Neuronal stem cell (in vitro differentiated cells): Measurements from ENCODE around the gene IL1RAPL2.

Experiments used
- DNase-seq: peaks from one replicate; pipeline ENCODE4 v3.0.0-alpha.2; 2013; ENCODE audit warnings: low spot score
- H2AFZ ChIP-seq: one replicate; pipeline ENCODE4 v1.6.1; 2013; ENCODE audit warnings: mild to moderate bottlenecking, low read length, inconsistent platforms
- H2AK5ac ChIP-seq: 2 replicates; pipeline ENCODE4 v1.6.1; 2013; ENCODE audit warnings: low read depth, mild to moderate bottlenecking, inconsistent platforms, low read length, moderate library complexity, mixed read lengths
- H2BK120ac ChIP-seq: 2 replicates; pipeline ENCODE4 v1.6.1; 2013; ENCODE audit warnings: low read depth, mild to moderate bottlenecking, inconsistent platforms, low read length, moderate library complexity, mixed read lengths
- H2BK12ac ChIP-seq: one replicate; pipeline ENCODE4 v1.6.1; 2013; ENCODE audit warnings: low read length, inconsistent platforms
- H2BK15ac ChIP-seq: 2 replicates; pipeline ENCODE4 v1.6.1; 2013; ENCODE audit warnings: mild to moderate bottlenecking, low read length, inconsistent platforms, mixed read lengths
- H2BK5ac ChIP-seq: one replicate; pipeline ENCODE4 v1.6.1; 2013; ENCODE audit warnings: inconsistent platforms, mild to moderate bottlenecking, low read length, moderate library complexity
- H3K14ac ChIP-seq: one replicate; pipeline ENCODE4 v1.6.1; 2013; ENCODE audit warnings: low read length, inconsistent platforms
- H3K18ac ChIP-seq: 2 replicates; pipeline ENCODE4 v1.6.1; 2013; ENCODE audit warnings: low read length, inconsistent platforms
- H3K23ac ChIP-seq: 2 replicates; pipeline ENCODE4 v1.6.1; 2013; ENCODE audit warnings: low read depth, mild to moderate bottlenecking, mixed read lengths, low read length, inconsistent platforms; ENCODE audit not compliant: poor library complexity
- H3K27ac ChIP-seq: replicated peaks from 3 replicates; pipeline ENCODE4 v1.5.1; 2013; ENCODE audit warnings: low read length, inconsistent platforms
- H3K27me3 ChIP-seq, 3 experiments: 2 replicates each; pipeline ENCODE4 v1.6.1; 2013; ENCODE audit warnings: low read length in 3 of 3, mild to moderate bottlenecking in 2 of 3, inconsistent platforms in 1 of 3, low read depth in 1 of 3, mixed read lengths in 1 of 3, moderate library complexity in 1 of 3; ENCODE audit not compliant: control insufficient read depth in 3 of 3, insufficient read depth in 3 of 3
- H3K36me3 ChIP-seq, 2 donors: replicated peaks in 1 of 2; 2 replicates each; pipeline ENCODE4 v1.6.1; 2013; ENCODE audit warnings: low read length in 2 of 2; ENCODE audit not compliant: control insufficient read depth in 2 of 2, insufficient read depth in 2 of 2
- H3K4ac ChIP-seq: 2 replicates; pipeline ENCODE4 v1.6.1; 2013; ENCODE audit warnings: inconsistent platforms, mild to moderate bottlenecking, low read length, moderate library complexity
- H3K4me1 ChIP-seq, 2 donors: 1 replicate in 1 of 2; 2 replicates in 1 of 2; pipeline ENCODE4 v1.6.1; 2013; ENCODE audit warnings: low read length in 2 of 2, low read depth in 1 of 2; ENCODE audit not compliant: control insufficient read depth in 2 of 2, insufficient read depth in 1 of 2
- H3K4me2 ChIP-seq: one replicate; pipeline ENCODE4 v1.6.1; 2013; ENCODE audit warnings: mild to moderate bottlenecking, low read length, inconsistent platforms; ENCODE audit not compliant: insufficient read depth, poor library complexity, severe bottlenecking
- H3K4me3 ChIP-seq, 2 donors: 2 replicates each; pipeline ENCODE4 v1.5.1; 2013; ENCODE audit warnings: low read length in 2 of 2, mild to moderate bottlenecking in 2 of 2, inconsistent platforms in 1 of 2, moderate library complexity in 1 of 2
- H3K79me1 ChIP-seq: one replicate; pipeline ENCODE4 v1.6.1; 2013; ENCODE audit warnings: low read depth, mild to moderate bottlenecking, inconsistent platforms, low read length, moderate library complexity
- H3K9ac ChIP-seq: one replicate; pipeline ENCODE4 v1.6.1; 2013; ENCODE audit warnings: mild to moderate bottlenecking, low read depth, low read length, inconsistent platforms; ENCODE audit not compliant: poor library complexity
- H3K9me3 ChIP-seq, 2 donors: replicated peaks in 1 of 2; 2 replicates each; pipeline versions ENCODE3 to v1.6.1; 2013; ENCODE audit warnings: low read length in 2 of 2, mild to moderate bottlenecking in 2 of 2, inconsistent platforms in 1 of 2, low read depth in 1 of 2, mixed read lengths in 1 of 2, moderate library complexity in 1 of 2; ENCODE audit not compliant: control insufficient read depth in 2 of 2, insufficient read depth in 1 of 2
- H4K8ac ChIP-seq: one replicate; pipeline ENCODE4 v1.6.1; 2013; ENCODE audit warnings: low read depth, mild to moderate bottlenecking, inconsistent platforms, low read length, moderate library complexity
- H4K91ac ChIP-seq: one replicate; pipeline ENCODE4 v1.6.1; 2013; ENCODE audit warnings: low read length, low read depth, mild to moderate bottlenecking, inconsistent platforms; ENCODE audit not compliant: poor library complexity
- WGBS, 2 donors: extraction: QIAGEN DNeasy Blood & Tissue Kit; methylation state at CpG; one replicate each; pipeline ENCODE4 v1.1.7; 2013; ENCODE audit warnings: missing lambda C conversion rate in 2 of 2, mixed read lengths in 1 of 2; ENCODE audit not compliant: insufficient read length in 2 of 2, insufficient replicate concordance in 1 of 2; ENCODE audit errors: extremely low coverage in 2 of 2; 5-methylcytosine and 5-hydroxymethylcytosine counted together

IL1RAPL2 gene

DNA sequence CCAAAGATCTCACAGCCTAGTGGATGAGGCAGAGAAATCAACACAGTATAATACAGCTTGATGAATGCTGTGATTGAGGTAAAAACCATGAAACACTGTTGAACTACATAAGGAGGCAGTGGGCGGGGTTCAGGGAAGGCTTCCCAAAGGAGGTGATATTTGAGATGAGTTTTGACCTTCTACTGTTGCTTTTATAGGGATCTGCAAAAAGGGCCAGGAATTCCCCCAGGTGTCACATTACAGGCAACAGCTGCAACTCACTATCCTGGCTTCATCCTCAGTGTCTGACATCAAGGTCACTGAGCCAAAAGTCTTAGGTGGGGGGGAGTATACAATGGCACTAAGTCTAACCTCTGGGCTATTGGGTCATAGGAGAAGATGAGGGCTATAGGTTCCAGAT, 1070.7 kb downstream of the IL1RAPL2 start:
- no peak overlapping the region for H4K91ac ChIP-seq
- no peak overlapping the region for H2BK5ac ChIP-seq
- no peak overlapping the region for H2BK120ac ChIP-seq
- peaks cover 0 to 3% (median 0%) of the 10 kb centered on the region in 3 experiments for H3K27me3 ChIP-seq
- no peak overlapping the region for H3K4me2 ChIP-seq
- DNase-seq, result no peak
- H3K36me3 ChIP-seq, result no peaks in the 10 kb centered on the region
- H2BK15ac ChIP-seq, result no peak overlapping the region
- H3K4me1 ChIP-seq, result peaks cover 0 to 2% of the 10 kb centered on the region in 2 donors
- no peaks in the 10 kb centered on the region for H3K9me3 ChIP-seq
- no peak overlapping the region for H3K4me3 ChIP-seq
- no peak overlapping the region for H2AFZ ChIP-seq
- no peak overlapping the region for H2BK12ac ChIP-seq
- no peak overlapping the region for H3K18ac ChIP-seq
- WGBS, 2 donors, result no CpG with 5 or more reads among the region's 1 CpG
- no peak overlapping the region for H4K8ac ChIP-seq
- no peak overlapping the region for H3K9ac ChIP-seq
- H3K27ac ChIP-seq, result no peak overlapping the region
- H3K14ac ChIP-seq, result no peak overlapping the region
- no peak overlapping the region for H3K23ac ChIP-seq
- no peaks in the 10 kb centered on the region for H3K79me1 ChIP-seq
- no peak overlapping the region for H2AK5ac ChIP-seq
- no peak overlapping the region for H3K4ac ChIP-seq

DNA sequence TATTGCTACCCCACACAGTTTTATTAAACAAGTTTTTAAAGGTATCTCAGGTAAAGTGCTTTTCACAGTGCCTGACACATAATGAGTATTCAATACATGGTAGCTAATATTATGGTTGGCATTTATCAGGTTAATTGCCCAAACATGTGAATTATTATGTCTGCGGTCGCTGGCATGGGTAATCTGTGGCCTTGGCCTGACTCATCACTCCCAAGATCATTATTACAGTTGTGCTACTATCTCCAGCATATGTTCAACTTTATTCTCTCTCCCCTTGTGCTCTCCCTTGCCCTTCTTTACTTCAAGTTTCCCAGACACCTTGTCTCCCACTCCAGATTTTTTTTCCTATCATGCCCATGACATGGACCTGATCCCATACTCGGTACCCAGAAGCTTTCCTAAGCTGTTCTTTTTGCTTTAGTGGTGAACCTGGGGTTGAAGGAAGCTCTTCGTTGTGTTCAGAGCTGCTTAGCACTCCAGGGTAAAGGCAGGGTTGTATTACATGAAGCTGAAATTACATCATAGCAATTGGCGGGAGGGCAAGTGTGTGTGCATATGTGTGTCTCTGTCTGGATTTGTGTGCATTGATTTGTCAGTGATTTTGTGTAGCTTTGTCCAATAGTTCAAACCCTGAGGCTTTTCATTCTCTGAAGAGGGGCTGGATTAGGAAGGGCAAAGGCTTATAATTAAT, 1079.8 kb downstream of the IL1RAPL2 start:
- no peak overlapping the region for H3K23ac ChIP-seq
- H3K18ac ChIP-seq, result no peak overlapping the region
- H3K4me3 ChIP-seq, result no peak overlapping the region
- no CpG with 5 or more reads among the region's 5 CpGs for WGBS, 2 donors
- no peaks in the 10 kb centered on the region for H3K9me3 ChIP-seq
- no peak overlapping the region for H3K4ac ChIP-seq
- H2AK5ac ChIP-seq, result no peak overlapping the region
- DNase-seq, result no peak
- H3K14ac ChIP-seq, result no peak overlapping the region
- no peak overlapping the region for H2BK120ac ChIP-seq
- H3K79me1 ChIP-seq, result no peaks in the 10 kb centered on the region
- H4K91ac ChIP-seq, result no peak overlapping the region
- H3K4me1 ChIP-seq, result no peaks in the 10 kb centered on the region
- no peak overlapping the region for H3K4me2 ChIP-seq
- no peak overlapping the region for H4K8ac ChIP-seq
- no peak overlapping the region for H2BK15ac ChIP-seq
- no peak overlapping the region for H3K27ac ChIP-seq
- no peaks in the 10 kb centered on the region for H3K36me3 ChIP-seq
- no peaks in the 10 kb centered on the region for H3K27me3 ChIP-seq
- H2BK5ac ChIP-seq, result no peak overlapping the region
- H2AFZ ChIP-seq, result no peak overlapping the region
- no peak overlapping the region for H3K9ac ChIP-seq
- no peak overlapping the region for H2BK12ac ChIP-seq

DNA sequence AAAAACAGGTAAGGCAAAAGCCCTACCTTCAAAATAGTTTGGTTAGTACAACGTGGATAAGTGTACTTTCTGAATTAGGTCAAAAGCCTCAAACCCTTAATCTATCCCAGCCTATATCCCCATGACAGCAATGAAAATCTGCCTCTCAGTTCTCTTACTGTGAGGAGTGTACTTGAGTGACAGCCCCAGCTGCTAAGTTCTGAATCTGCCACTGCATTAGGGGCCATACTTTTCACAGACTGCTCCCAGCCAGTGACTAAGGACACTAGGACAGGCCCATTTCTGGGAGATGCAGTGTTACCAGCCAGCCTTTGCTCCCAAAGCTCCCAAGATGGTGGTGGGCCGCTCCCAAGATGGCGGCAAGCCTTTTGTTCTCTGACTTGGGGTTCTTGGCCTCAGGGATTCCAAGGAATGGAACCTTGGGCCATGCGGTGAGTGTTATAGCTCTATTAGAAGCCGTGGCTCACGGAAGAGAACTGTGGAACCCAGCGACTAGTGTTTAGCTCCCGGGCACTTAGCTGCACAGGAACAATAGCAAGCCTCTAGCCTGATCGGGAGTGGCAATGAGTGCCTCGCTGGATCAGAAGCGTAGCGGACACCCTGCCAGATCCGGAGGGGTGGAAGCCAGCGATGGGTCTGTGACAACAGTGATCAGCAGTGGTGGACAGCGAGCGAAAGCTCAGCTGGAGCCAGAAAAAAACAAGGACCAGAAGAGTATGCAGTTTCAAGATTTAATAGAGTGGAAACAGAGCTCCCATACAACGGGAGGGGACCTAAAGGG, 1080.8 kb downstream of the IL1RAPL2 start:
- no peaks in the 10 kb centered on the region for H3K27me3 ChIP-seq
- H2BK120ac ChIP-seq, result no peak overlapping the region
- DNase-seq, result no peak
- H2AK5ac ChIP-seq, result no peak overlapping the region
- H3K18ac ChIP-seq, result no peak overlapping the region
- H2BK12ac ChIP-seq, result no peak overlapping the region
- H3K4me2 ChIP-seq, result no peak overlapping the region
- no peaks in the 10 kb centered on the region for H3K4me1 ChIP-seq
- H3K9me3 ChIP-seq, result no peaks in the 10 kb centered on the region
- no peak overlapping the region for H2AFZ ChIP-seq
- H4K8ac ChIP-seq, result no peak overlapping the region
- no peak overlapping the region for H3K4ac ChIP-seq
- H3K79me1 ChIP-seq, result no peaks in the 10 kb centered on the region
- no peak overlapping the region for H2BK5ac ChIP-seq
- no CpG with 5 or more reads among the region's 17 CpGs for WGBS, 2 donors
- no peak overlapping the region for H3K4me3 ChIP-seq
- no peak overlapping the region for H3K27ac ChIP-seq
- H2BK15ac ChIP-seq, result no peak overlapping the region
- no peak overlapping the region for H3K23ac ChIP-seq
- H3K9ac ChIP-seq, result no peak overlapping the region
- no peak overlapping the region for H3K14ac ChIP-seq
- no peaks in the 10 kb centered on the region for H3K36me3 ChIP-seq
- no peak overlapping the region for H4K91ac ChIP-seq

DNA sequence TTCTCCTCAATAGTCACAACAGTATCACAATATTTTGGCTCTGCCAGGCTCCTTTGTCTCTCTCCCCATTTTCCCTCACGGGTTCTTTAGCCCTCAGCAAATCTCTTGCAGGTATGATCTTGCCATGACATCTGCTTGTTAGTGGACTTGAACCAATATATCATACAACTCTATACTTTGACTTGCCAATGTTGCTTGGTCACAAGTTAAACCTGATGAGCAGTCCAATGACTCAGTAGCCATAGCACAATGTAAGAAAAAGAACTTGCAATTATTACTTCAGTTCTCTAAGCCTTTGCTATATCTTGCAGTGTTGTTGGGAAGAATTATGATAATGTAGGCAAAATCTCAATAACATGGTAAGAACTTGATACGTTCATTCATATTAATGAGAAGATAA, 1081.8 kb downstream of the IL1RAPL2 start:
- Histone ChIP-seq H3K4me2 (no peak overlapping the region), H3K27me3 (no peaks in the 10 kb centered on the region), H3K14ac (no peak overlapping the region), H3K23ac (no peak overlapping the region), H3K9me3 (no peaks in the 10 kb centered on the region), H3K9ac (no peak overlapping the region), H2BK120ac (no peak overlapping the region), H3K18ac (no peak overlapping the region), H2AK5ac (no peak overlapping the region), H2BK5ac (no peak overlapping the region), H3K79me1 (no peaks in the 10 kb centered on the region), H3K27ac (no peak overlapping the region), H2BK15ac (no peak overlapping the region), H4K8ac (no peak overlapping the region), H3K4me3 (no peak overlapping the region), H3K36me3 (no peaks in the 10 kb centered on the region), H3K4me1 (no peaks in the 10 kb centered on the region), H2BK12ac (no peak overlapping the region), H4K91ac (no peak overlapping the region), H3K4ac (no peak overlapping the region), H2AFZ (no peak overlapping the region)
- DNase-seq, result no peak
- no CpG with 5 or more reads among the region's 2 CpGs for WGBS, 2 donors
